ENCODE results near the gene MFSD12.

GRCh38 chr19:3599776-3600187, 42.4 kb upstream of the MFSD12 start:
- no peak for TF ChIP-seq EZH2 (IDR thresholded peaks at IDR 0.05; ENCODE audit: insufficient read depth, poor library complexity, severe bottlenecking)
- TF ChIP-seq EZH2phosphoT487 (IDR thresholded peaks at IDR 0.05; ENCODE audit: insufficient read depth, low read depth) = no peak
